Esophagus squamous epithelium (tissue), 4 donors: Measurements from ENCODE around the gene FERMT2.

Source experiments
- CTCF ChIP-seq, 6 experiments: fragments of 450-650 bp in 4 of 6; fragments of 200-600 bp in 2 of 6; sonication (generic) in 2 of 6; IDR thresholded peaks; one replicate each; pipeline ENCODE4 v1.5.1; 2016 to 2019; ENCODE audit warnings: antibody characterized with exemption in 6 of 6, mild to moderate bottlenecking in 4 of 6, moderate library complexity in 4 of 6
- POLR2A ChIP-seq, 4 donors: fragments of 450-650 bp; IDR thresholded peaks; one replicate each; pipeline ENCODE4 v1.6.1; 2017; ENCODE audit warnings: antibody characterized with exemption in 4 of 4, mild to moderate bottlenecking in 4 of 4, moderate library complexity in 3 of 4

GRCh38 chr14:52885230-52885629 lies 65.6 kb downstream of the FERMT2 start:
- no peak for TF ChIP-seq CTCF (IDR thresholded peaks at IDR 0.05)
- no peak for TF ChIP-seq POLR2A (IDR thresholded peaks at IDR 0.05)
